ENCODE data around the gene CTDNEP1.
A peak's percentile ranks its signal among the peaks of the same experiment; 100 is the strongest.

CTDNEP1 gene

DNA sequence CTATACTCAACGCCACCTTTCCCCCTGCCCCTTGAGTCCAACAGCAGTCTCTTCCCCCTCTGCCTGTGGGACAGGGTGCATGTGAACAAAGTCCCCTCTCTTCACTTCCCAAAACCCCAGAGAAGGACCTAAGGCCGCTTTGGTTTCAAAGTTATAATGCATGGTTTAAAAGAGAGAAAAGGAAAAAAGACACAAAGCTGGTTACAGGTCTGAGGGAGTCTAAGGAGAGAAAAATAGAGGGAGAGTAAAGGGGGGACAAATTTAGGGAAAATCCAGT is 8.1 kb downstream of the CTDNEP1 start:
- DNase-seq (ENCODE audit: low read depth) = no peak
- TF ChIP-seq, protein P1, sequence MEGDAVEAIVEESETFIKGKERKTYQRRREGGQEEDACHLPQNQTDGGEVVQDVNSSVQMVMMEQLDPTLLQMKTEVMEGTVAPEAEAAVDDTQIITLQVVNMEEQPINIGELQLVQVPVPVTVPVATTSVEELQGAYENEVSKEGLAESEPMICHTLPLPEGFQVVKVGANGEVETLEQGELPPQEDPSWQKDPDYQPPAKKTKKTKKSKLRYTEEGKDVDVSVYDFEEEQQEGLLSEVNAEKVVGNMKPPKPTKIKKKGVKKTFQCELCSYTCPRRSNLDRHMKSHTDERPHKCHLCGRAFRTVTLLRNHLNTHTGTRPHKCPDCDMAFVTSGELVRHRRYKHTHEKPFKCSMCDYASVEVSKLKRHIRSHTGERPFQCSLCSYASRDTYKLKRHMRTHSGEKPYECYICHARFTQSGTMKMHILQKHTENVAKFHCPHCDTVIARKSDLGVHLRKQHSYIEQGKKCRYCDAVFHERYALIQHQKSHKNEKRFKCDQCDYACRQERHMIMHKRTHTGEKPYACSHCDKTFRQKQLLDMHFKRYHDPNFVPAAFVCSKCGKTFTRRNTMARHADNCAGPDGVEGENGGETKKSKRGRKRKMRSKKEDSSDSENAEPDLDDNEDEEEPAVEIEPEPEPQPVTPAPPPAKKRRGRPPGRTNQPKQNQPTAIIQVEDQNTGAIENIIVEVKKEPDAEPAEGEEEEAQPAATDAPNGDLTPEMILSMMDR (conservative IDR thresholded peaks at IDR 0.05; ENCODE audit: low read depth, low read length) = no peak
- H3K4me3 ChIP-seq (ENCODE audit: low read length) = peak overlapping the region; percentile 95

DNA sequence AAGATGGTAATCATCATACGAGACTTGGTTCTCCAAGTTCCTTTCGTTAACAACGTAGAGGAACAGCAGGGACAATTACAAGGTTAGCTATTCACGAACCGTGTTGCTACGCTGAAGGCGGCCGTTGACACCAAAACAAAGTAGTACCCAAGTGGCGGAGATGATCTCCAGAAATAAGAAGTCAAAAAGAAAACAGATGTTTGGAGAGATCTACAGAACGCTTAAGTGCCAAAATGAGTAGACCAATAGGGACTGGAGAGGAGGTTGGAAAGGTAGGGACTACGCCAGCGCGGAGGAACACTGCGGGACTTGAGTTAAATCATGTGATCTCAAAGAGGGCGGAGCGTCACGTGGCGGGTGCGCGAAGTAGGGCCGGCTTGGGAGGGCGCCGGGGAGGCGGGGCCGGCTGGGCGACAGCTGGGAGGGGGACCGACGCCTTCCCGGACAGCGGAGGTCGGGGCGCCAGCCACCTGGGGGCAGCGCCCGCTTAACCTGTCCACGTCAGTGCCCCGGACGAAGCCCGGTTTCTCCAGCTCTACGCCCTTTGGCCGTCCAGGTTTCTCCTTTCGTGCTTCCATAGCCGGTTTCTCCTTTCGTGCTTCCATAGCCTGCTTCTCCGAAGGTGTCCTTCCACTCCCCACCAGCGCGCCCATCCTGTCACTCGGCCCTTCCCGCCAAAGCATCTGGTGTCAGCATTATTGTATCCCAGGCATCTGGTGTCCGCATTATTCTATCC is 8.6 kb downstream of the CTDNEP1 start:
- TF ChIP-seq, protein P1 (conservative IDR thresholded peaks at IDR 0.05; ENCODE audit: low read depth, low read length) = no peak
- peak overlapping the region; percentile 95 for H3K4me3 ChIP-seq (ENCODE audit: low read length)
- peak; percentile 84 for DNase-seq (ENCODE audit: low read depth)

DNA sequence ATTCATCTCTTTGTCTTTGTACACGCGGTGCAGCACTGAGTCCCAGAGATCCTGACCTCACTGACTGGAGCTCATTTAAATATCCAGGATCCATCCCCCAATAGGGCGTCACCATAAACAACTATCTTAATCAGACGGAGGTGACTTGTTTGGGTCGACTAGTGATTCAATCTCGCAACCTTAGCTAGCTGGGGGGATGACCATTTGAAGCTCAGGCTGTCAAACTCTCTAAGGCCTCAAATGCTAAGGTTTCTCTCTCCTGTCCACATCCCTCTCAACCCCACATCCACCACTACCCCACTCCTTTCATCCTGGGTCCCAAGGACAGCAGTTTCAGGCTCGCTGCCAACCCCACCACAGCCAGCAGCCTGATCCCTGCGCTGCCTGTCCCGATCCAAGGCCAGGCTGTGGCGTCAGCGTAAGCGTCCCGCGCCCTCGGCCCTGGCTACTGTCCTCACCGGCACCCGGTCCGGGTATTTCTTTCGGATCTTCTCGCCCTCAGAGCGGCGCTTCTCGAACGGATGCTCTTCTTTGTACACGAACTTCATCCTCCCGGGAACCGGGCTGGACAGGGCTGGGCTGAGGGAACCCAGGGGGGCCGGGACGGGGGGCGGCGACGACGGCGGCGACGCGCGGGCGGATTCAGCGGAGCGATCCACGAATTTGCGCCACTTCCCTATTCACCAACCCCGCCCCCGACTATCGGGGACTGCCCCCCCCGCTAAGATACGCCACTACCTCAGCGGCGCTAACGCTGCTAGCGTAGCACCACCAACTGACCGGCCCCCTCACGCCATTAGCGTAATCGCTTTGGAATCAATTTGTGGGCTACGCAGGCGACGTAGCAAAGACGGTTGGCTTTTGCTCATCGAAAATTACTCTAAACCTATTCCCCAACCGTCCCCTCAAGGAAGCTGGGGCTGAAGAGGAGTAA is 9.5 kb downstream of the CTDNEP1 start, which contains the start of gene GABARAP:
TSS of gene GABARAP (minus strand) at position 667 of the 934 bp plus-strand sequence. CDS start at position 548, 119 bp downstream.
- TF ChIP-seq, protein P1 (conservative IDR thresholded peaks at IDR 0.05; ENCODE audit: low read depth, low read length) = no peak
- DNase-seq (ENCODE audit: low read depth) = peak; percentile 58

DNA sequence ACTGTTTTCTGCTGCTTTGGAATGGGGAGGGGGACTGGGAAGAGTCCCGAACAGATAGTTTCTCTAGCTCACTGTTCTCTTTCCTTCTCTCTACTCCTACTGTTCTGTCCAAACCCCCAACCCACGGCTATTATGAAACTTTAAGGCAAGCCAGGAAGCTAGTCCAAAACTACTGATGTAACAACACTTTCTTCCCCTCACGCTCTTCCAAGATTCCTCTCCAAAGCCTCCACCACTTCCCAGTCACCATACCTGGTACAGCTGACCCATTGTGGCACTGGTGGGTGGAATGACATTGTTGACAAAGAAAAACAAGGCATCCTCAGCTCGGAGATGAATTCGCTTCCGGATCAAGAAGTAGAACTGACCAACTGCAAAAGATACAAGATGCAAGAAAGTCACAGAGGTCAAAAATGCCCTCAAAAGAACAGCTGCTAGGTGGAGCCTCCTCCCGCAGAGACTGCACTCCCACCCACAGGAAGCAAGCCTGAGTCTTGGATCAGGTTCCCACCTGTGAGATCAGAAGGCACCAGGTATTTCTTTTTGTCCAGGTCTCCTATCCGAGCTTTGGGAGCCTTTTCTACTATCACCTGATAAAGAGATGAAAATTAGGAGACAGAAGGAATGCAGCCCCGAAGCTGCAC is 10.3 kb downstream of the CTDNEP1 start:
- H3K4me3 ChIP-seq (ENCODE audit: low read length) = peak overlapping the region; percentile 95
- TF ChIP-seq, protein P1 (conservative IDR thresholded peaks at IDR 0.05; ENCODE audit: low read depth, low read length) = no peak
- DNase-seq (ENCODE audit: low read depth) = no peak

More for the DNA sequence above, 9.5 kb downstream of the CTDNEP1 start, which contains the start of gene GABARAP:
- peak within 1 kb of the TSS; percentile 95 for H3K4me3 ChIP-seq (ENCODE audit: low read length)

DNA sequence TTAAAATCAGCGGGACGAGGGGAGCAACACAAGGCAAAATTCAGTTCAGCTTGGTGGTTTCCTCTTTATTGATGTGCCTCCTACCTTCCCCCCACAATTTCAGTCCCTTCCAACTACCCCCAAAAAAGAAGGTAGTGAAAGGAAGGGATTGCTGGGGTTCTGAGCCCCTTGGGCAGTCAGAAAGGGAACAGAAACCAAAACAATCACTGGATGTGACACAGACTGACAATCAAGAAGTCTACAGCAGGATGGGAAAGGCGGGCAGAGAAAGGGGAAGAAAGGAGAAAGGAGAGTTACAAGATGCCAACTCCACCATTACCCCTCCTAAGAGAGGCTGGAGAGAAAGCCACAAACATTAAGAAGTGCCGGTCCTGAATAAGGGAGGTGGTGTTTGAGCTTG is 11.2 kb downstream of the CTDNEP1 start:
- DNase-seq (ENCODE audit: low read depth) = no peak
- peak overlapping the region; percentile 95 for H3K4me3 ChIP-seq (ENCODE audit: low read length)
- TF ChIP-seq, protein P1 (conservative IDR thresholded peaks at IDR 0.05; ENCODE audit: low read depth, low read length) = no peak

DNA sequence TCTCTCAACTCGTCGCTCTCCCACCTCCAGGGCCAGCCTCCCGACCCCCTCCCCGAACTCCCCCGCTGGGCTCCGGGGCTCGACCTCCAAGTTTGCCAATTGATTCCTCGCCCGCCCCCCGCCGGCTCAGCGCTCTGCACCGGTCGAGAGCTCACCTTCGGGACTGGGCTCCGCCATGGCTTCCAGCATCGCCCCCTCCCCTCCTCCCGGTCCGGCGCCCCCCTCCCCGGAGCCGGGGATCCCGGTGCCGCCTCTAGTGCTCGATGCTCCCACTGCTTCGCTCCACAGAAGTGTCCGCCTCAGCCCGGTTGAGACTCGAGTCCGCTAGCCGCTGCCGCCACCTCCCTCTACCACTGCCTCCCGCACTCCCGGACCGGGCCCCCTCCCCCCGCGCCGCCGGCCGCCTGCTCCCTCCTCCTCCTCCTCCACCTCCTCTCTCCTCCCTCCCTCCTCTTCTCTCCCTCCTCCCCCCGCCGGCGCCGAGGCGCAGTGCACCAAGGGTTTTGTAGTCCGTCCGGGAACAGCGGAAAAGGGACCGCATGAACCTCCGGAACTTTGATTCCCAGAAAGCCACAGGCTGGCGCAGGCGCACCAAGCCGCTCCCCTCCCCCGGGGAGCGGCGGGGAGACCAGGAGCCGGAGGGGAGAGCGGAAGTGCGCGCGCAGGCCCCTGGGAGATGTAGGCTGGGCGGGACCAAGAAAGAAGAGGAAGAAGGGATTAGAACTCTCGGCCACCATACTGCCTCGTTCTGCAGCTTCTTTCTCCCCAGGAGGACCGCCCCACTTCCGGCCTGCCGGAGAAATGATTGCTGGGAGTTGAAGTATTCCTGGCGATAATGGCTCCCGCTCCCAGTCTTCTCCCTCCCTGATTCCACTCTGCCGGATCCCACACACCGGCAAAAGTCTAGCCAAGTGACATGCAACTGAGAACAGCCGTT is 12.2 kb downstream of the CTDNEP1 start, which contains the start of gene PHF23:
TSS of gene PHF23 (minus strand) at position 367 of the 937 bp plus-strand sequence. CDS start at position 189, 178 bp downstream.
- peak; percentile 97 for DNase-seq (ENCODE audit: low read depth)
- H3K4me3 ChIP-seq (ENCODE audit: low read length) = peak within 1 kb of the TSS; percentile 98
- TF ChIP-seq, protein P1 (conservative IDR thresholded peaks at IDR 0.05; ENCODE audit: low read depth, low read length) = no peak

All from retinal pigment epithelial cell (primary cell).